ENCODE measurements around the gene KRT82.

Gene KRT82

GRCh38 chr12:52372216-52373154 is 33.6 kb downstream of the KRT82 start:
- no peaks in the 10 kb centered on the region for H3K27me3 ChIP-seq (ENCODE audit: control insufficient read depth, insufficient read depth, low read length, poor library complexity, severe bottlenecking)
- no peaks in the 10 kb centered on the region for H3K4me1 ChIP-seq (ENCODE audit: control insufficient read depth, insufficient read depth, low read length)
- WGBS, 2 experiments: 42 to 45% methylated on average over 10 of the region's 10 CpGs
- no peaks in the 10 kb centered on the region for H3K9me3 ChIP-seq (ENCODE audit: control insufficient read depth, low read length)
- no peak overlapping the region for H3K4me3 ChIP-seq (ENCODE audit: insufficient read depth, low read depth, low read length)
- no peaks in the 10 kb centered on the region for H3K36me3 ChIP-seq (ENCODE audit: control insufficient read depth, insufficient read depth, low read length)
- H3K27ac ChIP-seq (ENCODE audit: insufficient read depth, low read depth, low read length, poor library complexity, severe bottlenecking): no peak overlapping the region

DNA sequence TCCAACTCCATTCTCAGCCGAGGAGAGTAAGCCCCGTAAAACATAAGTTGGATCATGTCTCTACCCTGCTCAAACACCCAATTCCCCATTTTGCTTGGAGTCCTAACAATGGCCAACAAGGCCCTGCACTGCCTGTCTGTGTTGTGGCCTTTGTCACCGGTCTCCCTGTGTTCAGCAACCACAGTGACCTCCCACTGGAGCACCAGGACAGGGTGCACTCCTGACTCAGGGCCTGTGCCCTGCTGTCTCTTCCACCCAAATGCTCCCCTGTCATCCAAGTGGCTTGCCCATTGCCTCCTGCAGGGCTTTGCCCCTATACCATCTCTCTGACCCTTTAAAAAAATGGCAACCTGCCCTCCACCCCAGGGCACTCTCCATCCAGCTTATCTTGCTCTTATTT is 34.4 kb downstream of the KRT82 start:
- Histone ChIP-seq H3K4me1 (ENCODE audit: control insufficient read depth, insufficient read depth, low read length) (no peaks in the 10 kb centered on the region), H3K9me3 (ENCODE audit: control insufficient read depth, low read length) (no peaks in the 10 kb centered on the region), H3K27ac (ENCODE audit: insufficient read depth, low read depth, low read length, poor library complexity, severe bottlenecking) (no peak overlapping the region), H3K36me3 (ENCODE audit: control insufficient read depth, insufficient read depth, low read length) (no peaks in the 10 kb centered on the region), H3K27me3 (ENCODE audit: control insufficient read depth, insufficient read depth, low read length, poor library complexity, severe bottlenecking) (no peaks in the 10 kb centered on the region), H3K4me3 (ENCODE audit: insufficient read depth, low read depth, low read length) (no peak overlapping the region)
- WGBS, 2 experiments: 90% methylated on average over 3 of the region's 3 CpGs

DNA sequence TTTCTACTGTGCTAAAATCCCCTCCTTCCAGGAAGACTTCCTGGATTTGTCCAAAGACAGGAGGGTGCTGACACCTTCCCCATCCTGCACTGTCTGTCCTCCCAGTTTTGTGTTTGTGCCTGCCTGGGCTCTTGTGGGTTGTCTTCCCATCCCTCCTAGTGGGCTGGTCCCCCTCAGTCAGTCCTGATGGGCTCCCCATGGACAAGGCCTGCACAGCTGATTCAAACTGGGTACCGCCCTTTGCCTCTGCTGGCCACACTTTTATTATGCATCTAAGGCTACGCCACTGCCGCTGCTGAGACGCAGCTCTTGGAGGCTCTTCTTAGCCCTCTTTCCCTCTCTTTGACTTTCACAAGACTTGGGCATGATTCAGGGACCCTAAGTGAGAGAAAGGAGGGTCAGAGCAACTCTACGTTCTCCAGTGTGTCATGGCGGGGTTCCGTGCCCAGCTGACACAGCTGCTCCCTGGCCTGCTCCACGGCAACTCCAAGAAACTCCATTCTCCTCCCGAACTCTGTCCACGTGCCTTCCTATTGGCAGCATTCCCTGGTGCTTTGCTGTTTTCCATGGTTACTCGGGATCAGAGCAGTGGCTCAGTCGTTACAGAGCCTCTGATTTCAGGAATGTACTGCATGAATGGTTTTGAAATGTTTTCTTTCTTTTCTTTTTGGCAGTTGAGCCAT is 35.1 kb downstream of the KRT82 start:
- H3K27me3 ChIP-seq (ENCODE audit: control insufficient read depth, insufficient read depth, low read length, poor library complexity, severe bottlenecking): no peaks in the 10 kb centered on the region
- H3K36me3 ChIP-seq (ENCODE audit: control insufficient read depth, insufficient read depth, low read length): no peaks in the 10 kb centered on the region
- H3K27ac ChIP-seq (ENCODE audit: insufficient read depth, low read depth, low read length, poor library complexity, severe bottlenecking): no peak overlapping the region
- 80 to 83% methylated on average over 12 of the region's 12 CpGs for WGBS, 2 experiments
- H3K4me1 ChIP-seq (ENCODE audit: control insufficient read depth, insufficient read depth, low read length): no peaks in the 10 kb centered on the region
- no peak overlapping the region for H3K4me3 ChIP-seq (ENCODE audit: insufficient read depth, low read depth, low read length)
- no peaks in the 10 kb centered on the region for H3K9me3 ChIP-seq (ENCODE audit: control insufficient read depth, low read length)

DNA sequence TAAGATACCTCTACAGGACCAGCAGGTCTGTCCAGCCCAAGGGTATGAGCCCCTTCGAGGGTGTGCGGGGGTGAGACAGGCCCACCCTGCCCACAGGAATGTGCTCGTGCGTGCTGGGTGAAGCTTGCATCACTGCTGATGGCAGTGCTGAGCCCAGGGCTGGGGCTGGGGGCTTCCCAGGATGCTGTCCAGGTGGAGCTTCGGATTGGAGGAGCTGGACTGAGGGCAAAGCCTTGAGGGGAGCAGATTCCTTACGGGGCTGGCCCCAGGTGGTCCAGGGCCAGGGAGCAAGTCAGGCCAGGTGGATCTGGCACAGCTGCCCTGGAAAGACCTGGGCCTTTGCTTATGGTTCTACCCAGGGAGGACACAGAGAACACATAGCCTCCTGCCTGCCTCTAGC is 36.3 kb downstream of the KRT82 start:
- Histone ChIP-seq H3K36me3 (ENCODE audit: control insufficient read depth, insufficient read depth, low read length) (no peaks in the 10 kb centered on the region), H3K27me3 (ENCODE audit: control insufficient read depth, insufficient read depth, low read length, poor library complexity, severe bottlenecking) (no peaks in the 10 kb centered on the region), H3K4me3 (ENCODE audit: insufficient read depth, low read depth, low read length) (no peak overlapping the region), H3K27ac (ENCODE audit: insufficient read depth, low read depth, low read length, poor library complexity, severe bottlenecking) (no peak overlapping the region), H3K4me1 (ENCODE audit: control insufficient read depth, insufficient read depth, low read length) (no peaks in the 10 kb centered on the region), H3K9me3 (ENCODE audit: control insufficient read depth, low read length) (no peaks in the 10 kb centered on the region)
- WGBS, 2 experiments: 90 to 92% methylated on average over 6 of the region's 6 CpGs

DNA sequence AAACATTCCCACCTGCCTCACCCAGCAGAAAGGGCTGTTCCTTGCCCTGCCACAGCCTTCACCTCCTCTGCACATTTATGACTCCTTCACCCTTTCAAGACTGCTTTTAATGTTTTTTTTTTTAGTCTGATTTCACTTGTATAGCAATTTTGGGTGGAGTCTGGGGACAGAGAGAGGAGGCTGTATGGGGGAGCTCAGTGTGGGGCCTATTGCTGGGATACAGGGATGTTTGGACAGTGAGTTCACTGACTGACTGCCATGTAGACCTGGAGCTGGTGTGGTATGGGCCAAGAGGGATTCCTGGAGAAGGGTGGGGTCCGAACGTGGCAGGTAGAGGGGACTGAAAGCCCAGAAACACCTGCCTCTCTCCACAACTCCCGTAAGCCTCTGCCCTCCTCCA is 36.9 kb downstream of the KRT82 start:
- no peaks in the 10 kb centered on the region for H3K4me1 ChIP-seq (ENCODE audit: control insufficient read depth, insufficient read depth, low read length)
- H3K4me3 ChIP-seq (ENCODE audit: insufficient read depth, low read depth, low read length): no peak overlapping the region
- no peaks in the 10 kb centered on the region for H3K9me3 ChIP-seq (ENCODE audit: control insufficient read depth, low read length)
- H3K27ac ChIP-seq (ENCODE audit: insufficient read depth, low read depth, low read length, poor library complexity, severe bottlenecking): no peak overlapping the region
- no peaks in the 10 kb centered on the region for H3K36me3 ChIP-seq (ENCODE audit: control insufficient read depth, insufficient read depth, low read length)
- no peaks in the 10 kb centered on the region for H3K27me3 ChIP-seq (ENCODE audit: control insufficient read depth, insufficient read depth, low read length, poor library complexity, severe bottlenecking)
- WGBS, 2 experiments: 91% methylated on average over 3 of the region's 3 CpGs

DNA sequence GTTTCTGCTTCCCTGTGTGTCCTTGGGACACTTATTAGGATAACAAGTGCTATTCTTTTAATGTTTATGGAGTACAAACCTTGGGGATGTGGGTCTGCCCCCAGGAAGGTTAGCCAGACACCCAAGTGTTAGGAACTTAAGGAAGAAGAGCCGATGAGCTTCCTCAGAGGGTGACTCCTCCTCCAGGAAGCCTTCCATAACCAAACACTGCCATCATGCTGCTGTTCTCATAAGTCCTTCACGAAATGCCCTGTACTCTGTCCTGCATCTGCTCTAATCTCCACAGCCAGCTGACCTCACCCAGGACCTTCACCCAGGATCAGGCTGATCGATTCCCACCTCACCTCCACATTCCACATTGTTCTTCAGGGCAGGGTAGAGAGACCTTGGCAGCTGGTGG is 37.6 kb downstream of the KRT82 start:
- Histone ChIP-seq H3K4me3 (ENCODE audit: insufficient read depth, low read depth, low read length) (no peak overlapping the region), H3K27ac (ENCODE audit: insufficient read depth, low read depth, low read length, poor library complexity, severe bottlenecking) (no peak overlapping the region), H3K36me3 (ENCODE audit: control insufficient read depth, insufficient read depth, low read length) (no peaks in the 10 kb centered on the region), H3K27me3 (ENCODE audit: control insufficient read depth, insufficient read depth, low read length, poor library complexity, severe bottlenecking) (no peaks in the 10 kb centered on the region), H3K9me3 (ENCODE audit: control insufficient read depth, low read length) (no peaks in the 10 kb centered on the region), H3K4me1 (ENCODE audit: control insufficient read depth, insufficient read depth, low read length) (no peaks in the 10 kb centered on the region)
- WGBS, 2 experiments: 55 to 61% methylated on average over 3 of the region's 3 CpGs

- 92 to 95% methylated on average over 6 of the region's 6 CpGs for WGBS, 2 experiments
- H3K36me3 ChIP-seq (ENCODE audit: control insufficient read depth, insufficient read depth, low read length): no peaks in the 10 kb centered on the region
- no peaks in the 10 kb centered on the region for H3K4me1 ChIP-seq (ENCODE audit: control insufficient read depth, insufficient read depth, low read length)
- no peak overlapping the region for H3K27ac ChIP-seq (ENCODE audit: insufficient read depth, low read depth, low read length, poor library complexity, severe bottlenecking)
- H3K27me3 ChIP-seq (ENCODE audit: control insufficient read depth, insufficient read depth, low read length, poor library complexity, severe bottlenecking): no peaks in the 10 kb centered on the region
- no peaks in the 10 kb centered on the region for H3K9me3 ChIP-seq (ENCODE audit: control insufficient read depth, low read length)
- no peak overlapping the region for H3K4me3 ChIP-seq (ENCODE audit: insufficient read depth, low read depth, low read length)
Measured at GRCh38 chr12:52367876-52368275, 38.3 kb downstream of the KRT82 start.

GRCh38 chr12:52366738-52367485 is 39.2 kb downstream of the KRT82 start, which contains the start of gene KRT85:
Gene KRT85, minus strand, starts transcription at chr12:52367481. Its CDS starts 76 bp downstream, at chr12:52367405.
- Histone ChIP-seq H3K36me3 (ENCODE audit: control insufficient read depth, insufficient read depth, low read length) (no peaks in the 10 kb centered on the region), H3K27ac (ENCODE audit: insufficient read depth, low read depth, low read length, poor library complexity, severe bottlenecking) (no peak within 1 kb of the TSS), H3K27me3 (ENCODE audit: control insufficient read depth, insufficient read depth, low read length, poor library complexity, severe bottlenecking) (no peaks in the 10 kb centered on the region), H3K4me1 (ENCODE audit: control insufficient read depth, insufficient read depth, low read length) (no peaks in the 10 kb centered on the region), H3K4me3 (ENCODE audit: insufficient read depth, low read depth, low read length) (no peak within 1 kb of the TSS), H3K9me3 (ENCODE audit: control insufficient read depth, low read length) (no peaks in the 10 kb centered on the region)
- 93 to 95% methylated on average over 42 of the region's 42 CpGs for WGBS, 2 experiments

DNA sequence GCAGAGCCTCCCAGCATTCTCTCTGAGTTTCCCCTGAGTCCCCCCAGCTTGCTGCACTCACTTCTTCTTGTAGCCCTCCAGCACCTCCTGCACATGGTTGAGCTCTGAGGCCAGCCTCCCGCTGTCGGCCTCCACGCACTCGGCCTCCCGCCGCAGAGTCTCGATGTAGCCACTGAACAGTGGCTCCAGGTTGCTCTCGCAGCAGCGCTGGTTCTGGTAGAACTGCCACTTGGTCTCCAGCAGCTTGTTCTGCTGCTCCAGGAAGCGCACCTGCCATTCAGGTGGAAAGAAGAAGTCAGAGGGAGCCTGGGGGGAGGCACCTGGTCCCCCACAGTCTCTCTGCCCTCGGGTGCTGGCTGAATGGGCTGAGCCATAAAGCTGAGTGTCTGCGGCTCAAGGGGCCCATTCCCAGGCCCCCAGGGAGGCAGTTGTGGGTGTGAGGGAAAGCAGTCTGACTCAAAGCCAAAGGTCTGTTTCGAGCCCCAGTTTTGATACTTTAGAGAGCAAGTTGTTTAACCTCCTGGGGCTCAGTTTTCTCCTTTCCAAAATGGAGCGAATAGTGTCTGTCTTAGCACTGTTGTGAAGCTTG is 41.1 kb downstream of the KRT82 start:
- Histone ChIP-seq H3K9me3 (ENCODE audit: control insufficient read depth, low read length) (no peaks in the 10 kb centered on the region), H3K27me3 (ENCODE audit: control insufficient read depth, insufficient read depth, low read length, poor library complexity, severe bottlenecking) (no peaks in the 10 kb centered on the region), H3K4me1 (ENCODE audit: control insufficient read depth, insufficient read depth, low read length) (no peaks in the 10 kb centered on the region), H3K27ac (ENCODE audit: insufficient read depth, low read depth, low read length, poor library complexity, severe bottlenecking) (no peak overlapping the region), H3K36me3 (ENCODE audit: control insufficient read depth, insufficient read depth, low read length) (no peaks in the 10 kb centered on the region), H3K4me3 (ENCODE audit: insufficient read depth, low read depth, low read length) (no peak overlapping the region)
- WGBS, 2 experiments: 93 to 94% methylated on average over 14 of the region's 14 CpGs

All from ectodermal cell (in vitro differentiated cells).